H9 (cell line): ENCODE data around the gene ARID5A. TPM values are rescaled to one million over a fixed set of nuclear protein-coding genes. Genes with fewer than 3 reads are reported as not detected.

ENCODE experiments used
- DNase-seq: peaks from one replicate; pipeline ENCODE4 v3.0.0-alpha.2; 2017
- H2AFZ ChIP-seq: one replicate; pipeline ENCODE4 v1.6.1; 2013; ENCODE audit warnings: mild to moderate bottlenecking, low read length, control low read depth, moderate library complexity
- H2AK5ac ChIP-seq: 2 replicates; pipeline ENCODE4 v1.6.1; 2013; ENCODE audit warnings: low read length, control low read depth, mixed read lengths; ENCODE audit not compliant: insufficient read length
- H2BK120ac ChIP-seq: one replicate; pipeline ENCODE4 v1.6.1; 2013; ENCODE audit warnings: low read depth, mild to moderate bottlenecking, low read length, control low read depth, inconsistent platforms; ENCODE audit not compliant: poor library complexity, severe bottlenecking
- H2BK12ac ChIP-seq: 2 replicates; pipeline ENCODE4 v1.6.1; 2013; ENCODE audit warnings: low read length, control low read depth, mixed read lengths, low read depth; ENCODE audit not compliant: insufficient read length
- H2BK15ac ChIP-seq: 2 replicates; pipeline ENCODE4 v1.6.1; 2013; ENCODE audit warnings: low read depth, low read length, control low read depth
- H2BK20ac ChIP-seq: one replicate; pipeline ENCODE4 v1.6.1; 2013; ENCODE audit warnings: low read depth, mild to moderate bottlenecking, low read length, control low read depth, inconsistent platforms; ENCODE audit not compliant: poor library complexity, severe bottlenecking
- H2BK5ac ChIP-seq: 2 replicates; pipeline ENCODE4 v1.6.1; 2013; ENCODE audit warnings: low read length, control low read depth, mixed read lengths; ENCODE audit not compliant: insufficient read length
- H3K14ac ChIP-seq: 2 replicates; pipeline ENCODE4 v1.6.1; 2013; ENCODE audit warnings: low read length, control low read depth; ENCODE audit not compliant: insufficient read depth
- H3K18ac ChIP-seq: 2 replicates; pipeline ENCODE4 v1.6.1; 2013; ENCODE audit warnings: low read depth, mild to moderate bottlenecking, mixed read lengths, low read length, control low read depth; ENCODE audit not compliant: insufficient read length
- H3K23ac ChIP-seq: 2 replicates; pipeline ENCODE4 v1.6.1; 2013; ENCODE audit warnings: low read length, control low read depth, mixed read lengths, low read depth; ENCODE audit not compliant: insufficient read length
- H3K23me2 ChIP-seq: 2 replicates; pipeline ENCODE4 v1.6.1; 2013; ENCODE audit warnings: low read depth, mild to moderate bottlenecking, mixed read lengths, low read length, control low read depth; ENCODE audit not compliant: insufficient read length, poor library complexity, severe bottlenecking
- H3K27ac ChIP-seq: 2 replicates; pipeline ENCODE4 v1.5.1; 2013; ENCODE audit warnings: low read length, control low read depth, mixed read lengths, low read depth; ENCODE audit not compliant: insufficient read length
- H3K27me3 ChIP-seq: 2 replicates; pipeline ENCODE4 v1.6.1; 2013; ENCODE audit warnings: low read length, control low read depth, inconsistent platforms; ENCODE audit not compliant: insufficient read depth
- H3K4ac ChIP-seq: 2 replicates; pipeline ENCODE4 v1.6.1; 2013; ENCODE audit warnings: low read depth, mild to moderate bottlenecking, control low read depth, inconsistent platforms, low read length, moderate library complexity
- H3K4me1 ChIP-seq: 2 replicates; pipeline ENCODE4 v1.6.1; 2013; ENCODE audit warnings: low read length, control low read depth, inconsistent platforms; ENCODE audit not compliant: insufficient read depth
- H3K4me2 ChIP-seq: 2 replicates; pipeline ENCODE4 v1.6.1; 2013; ENCODE audit warnings: low read length, control low read depth, mixed read lengths; ENCODE audit not compliant: insufficient read length, insufficient read depth
- H3K56ac ChIP-seq: 2 replicates; pipeline ENCODE4 v1.6.1; 2013; ENCODE audit warnings: low read depth, mild to moderate bottlenecking, mixed read lengths, low read length, control low read depth; ENCODE audit not compliant: insufficient read length
- H3K79me1 ChIP-seq: 2 replicates; pipeline ENCODE4 v1.6.1; 2013; ENCODE audit warnings: low read depth, mild to moderate bottlenecking, moderate library complexity, low read length, control low read depth, inconsistent platforms; ENCODE audit not compliant: insufficient read depth, poor library complexity, severe bottlenecking
- H3K79me2 ChIP-seq: 2 replicates; pipeline ENCODE4 v1.6.1; 2013; ENCODE audit warnings: low read length, control low read depth, inconsistent platforms; ENCODE audit not compliant: insufficient read depth
- H3K9ac ChIP-seq: 2 replicates; pipeline ENCODE4 v1.6.1; 2013; ENCODE audit warnings: low read length, control low read depth, mixed read lengths; ENCODE audit not compliant: insufficient read length; ENCODE audit errors: extremely low read depth
- H3K9me3 ChIP-seq: one replicate; pipeline ENCODE4 v1.6.1; 2013; ENCODE audit warnings: low read depth, low read length, inconsistent platforms; ENCODE audit not compliant: control insufficient read depth
- H3T11ph ChIP-seq: one replicate; pipeline ENCODE4 v1.6.1; 2013; ENCODE audit warnings: mild to moderate bottlenecking, low read length, control low read depth, inconsistent platforms
- H4K20me1 ChIP-seq: one replicate; pipeline ENCODE4 v1.6.1; 2013; ENCODE audit not compliant: control insufficient read depth, insufficient read length, insufficient read depth
- H4K5ac ChIP-seq: 2 replicates; pipeline ENCODE4 v1.6.1; 2013; ENCODE audit warnings: low read depth, mild to moderate bottlenecking, mixed read lengths, low read length, control low read depth; ENCODE audit not compliant: insufficient read length
- H4K8ac ChIP-seq: replicated peaks from 2 replicates; pipeline ENCODE4 v1.6.1; 2013; ENCODE audit warnings: low read length, control low read depth, mixed read lengths, low read depth; ENCODE audit not compliant: insufficient read length
- H4K91ac ChIP-seq: 2 replicates; pipeline ENCODE4 v1.6.1; 2013; ENCODE audit warnings: low read depth, mild to moderate bottlenecking, moderate library complexity, mixed read lengths, low read length, control low read depth; ENCODE audit not compliant: insufficient read length
- H3K27ac Mint-ChIP-seq, 3 experiments: 2 replicates in 2 of 3; 3 replicates in 1 of 3; pipeline ENCODE4 v1.8.0; 2020 to 2021; ENCODE audit warnings: mixed read lengths in 3 of 3, mild to moderate bottlenecking in 1 of 3, moderate library complexity in 1 of 3
- H3K27me3 Mint-ChIP-seq: 2 replicates; pipeline ENCODE4 v1.8.0; 2021; ENCODE audit warnings: low read depth, mild to moderate bottlenecking, moderate library complexity, mixed read lengths
- H3K36me3 Mint-ChIP-seq, 3 experiments: 2 replicates in 2 of 3; 3 replicates in 1 of 3; pipeline ENCODE4 v1.8.0; 2020 to 2021; ENCODE audit warnings: low read depth in 3 of 3, mixed read lengths in 3 of 3; ENCODE audit not compliant: insufficient read depth in 1 of 3
- H3K4me1 Mint-ChIP-seq, 2 experiments: 2 replicates each; pipeline ENCODE4 v1.8.0; 2020; ENCODE audit warnings: mixed read lengths in 2 of 2
- H3K4me3 Mint-ChIP-seq, 2 experiments: 2 replicates in 1 of 2; 3 replicates in 1 of 2; pipeline ENCODE4 v1.8.0; 2020 to 2021; ENCODE audit warnings: mild to moderate bottlenecking in 2 of 2, mixed read lengths in 2 of 2, moderate library complexity in 1 of 2
- H3K9me3 Mint-ChIP-seq, 2 experiments: 2 replicates in 1 of 2; 3 replicates in 1 of 2; pipeline ENCODE4 v1.8.0; 2020; ENCODE audit warnings: mild to moderate bottlenecking in 2 of 2, mixed read lengths in 2 of 2, moderate library complexity in 1 of 2
- WGBS: extraction: QIAGEN DNeasy Blood & Tissue Kit; methylation state at CpG from one replicate; pipeline ENCODE4 v1.1.7; 2013; ENCODE audit warnings: missing lambda C conversion rate, low lambda C conversion rate, mixed read lengths; ENCODE audit not compliant: insufficient read length; ENCODE audit errors: extremely low coverage; 5-methylcytosine and 5-hydroxymethylcytosine counted together
- total RNA-seq: library from RNA; stranded (reverse); gene quantifications from 2 replicates; pipeline ENCODE4 v1.2.1, GENCODE V29; 2021
- TF ChIP-seq, protein P1 (sequence below): fragments of 200-600 bp; sonication (generic); conservative IDR thresholded peaks from 3 replicates; pipeline ENCODE4 v1.8.0; 2021; ENCODE audit warnings: antibody characterized with exemption, mild to moderate bottlenecking

The ARID5A gene
- total RNA-seq, 1 experiment from 2014 or later: 4.5 TPM

DNA sequence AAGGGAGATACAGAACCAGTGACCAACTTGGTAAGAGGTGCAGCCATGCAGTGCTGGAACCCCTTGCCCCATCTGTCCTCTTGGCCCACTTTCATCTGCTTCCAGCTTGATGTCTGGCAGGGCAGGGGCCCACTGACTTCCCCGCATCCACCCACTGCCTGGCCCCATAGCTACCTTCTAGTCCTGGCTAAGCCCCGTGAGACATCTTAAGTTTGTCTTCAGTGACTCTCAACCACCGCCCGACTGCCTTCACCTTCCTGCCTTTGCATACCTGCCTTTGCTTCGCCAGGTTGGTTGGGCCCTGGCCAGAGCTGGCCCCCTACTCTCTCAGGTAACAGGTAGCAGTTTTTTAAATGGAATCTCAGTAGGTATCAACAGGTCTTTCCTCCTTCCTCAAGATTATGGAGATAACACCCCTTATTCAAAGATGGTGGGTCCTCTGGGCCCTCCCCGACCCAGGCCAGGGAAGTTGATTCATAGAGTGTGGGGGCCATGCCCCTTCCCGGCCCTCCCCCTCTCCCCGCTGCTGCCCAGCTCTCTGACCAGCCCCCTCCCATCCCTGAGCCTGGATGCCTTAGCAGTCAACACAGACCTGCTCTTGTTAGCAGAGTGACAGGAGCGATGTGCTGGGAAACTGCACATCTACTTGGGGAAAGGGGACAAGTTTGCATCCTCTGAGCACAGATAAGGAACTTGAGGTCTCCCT, 2.8 kb downstream of the ARID5A start:
- Histone ChIP-seq H3K23ac (no peak overlapping the region), H3K9ac (no peak overlapping the region), H3K79me1 (no peaks in the 10 kb centered on the region), H3K27ac (no peak overlapping the region), H2BK120ac (no peak overlapping the region), H3K79me2 (no peaks in the 10 kb centered on the region), H3T11ph (no peak overlapping the region), H3K4me1 (no peaks in the 10 kb centered on the region; the same call in 1 of the 2 replicates), H3K56ac (no peak overlapping the region), H4K20me1 (no peaks in the 10 kb centered on the region), H2BK12ac (no peak overlapping the region), H2BK20ac (no peak overlapping the region), H3K23me2 (peaks cover 19% of the 10 kb centered on the region), H4K8ac (no peak overlapping the region), H3K14ac (no peak overlapping the region; the same call in 1 of the 2 replicates), H2BK15ac (no peak overlapping the region), H4K91ac (no peak overlapping the region), H2AK5ac (no peak overlapping the region), H2BK5ac (no peak overlapping the region), H3K4ac (no peak overlapping the region), H3K27me3 (peaks cover 12% of the 10 kb centered on the region; the same call in 1 of the 2 replicates), H3K18ac (no peak overlapping the region), H2AFZ (no peak overlapping the region), H4K5ac (no peak overlapping the region), H3K4me2 (peak overlapping the region; percentile 83), H3K9me3 (no peaks in the 10 kb centered on the region)
- peaks cover 25 to 34% of the 10 kb centered on the region in 2 experiments for H3K4me1 Mint-ChIP-seq
- H3K9me3 Mint-ChIP-seq: no peaks in the 10 kb centered on the region
- no CpG with 5 or more reads among the region's 9 CpGs for WGBS
- peaks cover 70% of the 10 kb centered on the region for H3K27me3 Mint-ChIP-seq
- peaks cover 0 to 4% (median 0%) of the 10 kb centered on the region in 3 experiments; a peak in 3 of 7 replicates for H3K36me3 Mint-ChIP-seq
- peak overlapping the region; percentile 63 to 90 for H3K4me3 Mint-ChIP-seq
- TF ChIP-seq, protein P1, sequence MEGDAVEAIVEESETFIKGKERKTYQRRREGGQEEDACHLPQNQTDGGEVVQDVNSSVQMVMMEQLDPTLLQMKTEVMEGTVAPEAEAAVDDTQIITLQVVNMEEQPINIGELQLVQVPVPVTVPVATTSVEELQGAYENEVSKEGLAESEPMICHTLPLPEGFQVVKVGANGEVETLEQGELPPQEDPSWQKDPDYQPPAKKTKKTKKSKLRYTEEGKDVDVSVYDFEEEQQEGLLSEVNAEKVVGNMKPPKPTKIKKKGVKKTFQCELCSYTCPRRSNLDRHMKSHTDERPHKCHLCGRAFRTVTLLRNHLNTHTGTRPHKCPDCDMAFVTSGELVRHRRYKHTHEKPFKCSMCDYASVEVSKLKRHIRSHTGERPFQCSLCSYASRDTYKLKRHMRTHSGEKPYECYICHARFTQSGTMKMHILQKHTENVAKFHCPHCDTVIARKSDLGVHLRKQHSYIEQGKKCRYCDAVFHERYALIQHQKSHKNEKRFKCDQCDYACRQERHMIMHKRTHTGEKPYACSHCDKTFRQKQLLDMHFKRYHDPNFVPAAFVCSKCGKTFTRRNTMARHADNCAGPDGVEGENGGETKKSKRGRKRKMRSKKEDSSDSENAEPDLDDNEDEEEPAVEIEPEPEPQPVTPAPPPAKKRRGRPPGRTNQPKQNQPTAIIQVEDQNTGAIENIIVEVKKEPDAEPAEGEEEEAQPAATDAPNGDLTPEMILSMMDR: no peak
- no peak for DNase-seq
- H3K27ac Mint-ChIP-seq: peak overlapping the region in 2 of 3 experiments; percentile 19 to 75; a peak in 2 of 7 replicates
